GM19043 (cell line): Measurements from ENCODE around the gene STK39.

ENCODE experiments used
- ATAC-seq: cut with Tn5 transposase; IDR thresholded peaks from one replicate; pipeline ENCODE4 v1.9.1; 2021; ENCODE audit warnings: low read depth; ENCODE audit not compliant: unreplicated experiment

Gene STK39

DNA sequence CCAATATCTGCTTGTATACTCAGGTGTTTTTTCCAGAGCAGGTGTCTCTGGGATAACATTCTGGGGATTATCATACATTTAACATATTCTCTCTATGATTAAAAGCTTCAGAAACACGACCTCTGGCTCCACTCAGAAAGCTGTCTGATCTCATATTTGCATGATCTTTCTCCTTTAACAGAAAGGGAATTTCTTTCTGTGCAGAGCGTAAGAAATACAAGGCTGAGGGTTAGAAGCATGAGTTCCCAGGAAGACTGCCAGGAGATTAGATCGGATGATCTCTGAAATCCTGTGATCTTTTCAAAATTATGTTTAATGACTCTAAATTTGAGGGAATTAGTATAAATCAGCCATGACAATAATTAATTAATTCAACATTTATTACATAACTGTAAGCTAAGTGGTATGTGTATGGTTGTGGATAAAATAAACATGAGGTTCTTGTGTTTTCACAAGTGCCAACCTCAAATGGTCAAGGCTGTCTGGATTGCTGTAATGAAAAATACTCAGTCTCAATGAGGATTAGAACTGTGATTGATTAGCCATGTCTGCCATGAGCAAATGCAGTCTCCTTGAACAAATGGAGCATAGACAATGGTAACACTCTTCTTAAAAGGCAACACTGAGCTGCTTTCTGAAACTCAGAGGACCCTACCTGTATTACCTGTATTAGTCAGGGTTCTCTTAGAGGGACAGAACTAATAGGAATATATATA is 304.9 kb downstream of the STK39 start:
- no peak for ATAC-seq

DNA sequence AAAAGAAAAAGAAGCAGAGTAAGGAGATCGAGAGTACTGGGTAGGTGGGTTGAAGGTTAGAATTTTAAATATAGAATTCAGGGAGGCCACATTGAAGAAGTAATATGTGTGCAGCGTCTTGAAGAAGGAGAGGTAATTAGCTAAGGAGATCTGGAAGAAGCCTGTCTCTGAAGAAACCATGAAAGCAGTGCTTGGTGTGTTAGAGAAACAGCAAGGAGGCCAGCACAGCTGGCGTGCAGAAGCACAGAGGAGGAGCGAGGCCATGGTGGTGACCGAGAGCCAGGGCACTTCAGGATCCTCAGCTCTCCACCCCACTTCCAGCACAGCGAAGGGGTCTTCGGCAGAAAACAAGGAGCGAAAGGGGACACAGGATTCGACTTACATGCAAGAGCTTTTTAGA is 305.8 kb downstream of the STK39 start:
- ATAC-seq, result no peak

DNA sequence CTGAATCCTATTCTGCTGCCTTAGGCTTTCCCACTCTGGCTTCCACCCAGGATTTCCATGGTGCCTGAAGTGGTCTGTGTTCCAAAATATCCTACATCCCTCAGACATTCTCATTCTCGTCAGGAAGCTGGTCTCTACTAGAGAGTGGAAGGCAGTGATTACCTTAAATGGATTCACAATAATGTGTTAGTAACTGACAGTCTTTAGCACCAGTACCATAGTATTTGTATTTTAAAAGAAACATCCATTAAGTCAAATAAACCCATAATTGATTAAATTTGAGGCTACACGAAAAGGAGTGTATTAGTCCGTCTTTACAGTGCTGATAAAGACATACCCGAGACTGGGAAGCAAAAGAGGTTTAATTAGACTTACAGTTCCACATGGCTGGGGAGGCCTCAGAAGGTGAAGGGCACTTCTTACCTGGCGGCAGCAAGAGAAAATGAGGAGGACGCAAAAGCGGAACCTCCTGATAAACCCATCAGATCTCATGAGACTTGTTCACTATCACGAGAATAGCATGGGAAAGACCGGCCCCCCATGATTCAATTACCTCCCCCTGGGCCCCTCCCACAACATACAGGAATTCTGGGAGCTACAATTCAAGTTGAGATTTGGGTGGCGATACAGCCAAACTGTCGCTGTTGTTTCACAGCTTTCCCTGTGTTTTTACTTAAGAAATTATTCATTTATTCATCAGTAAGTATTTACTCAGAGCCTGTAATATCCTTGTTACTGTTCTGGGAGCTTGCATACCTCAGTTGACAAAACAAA is 306.5 kb downstream of the STK39 start:
- no peak for ATAC-seq

DNA sequence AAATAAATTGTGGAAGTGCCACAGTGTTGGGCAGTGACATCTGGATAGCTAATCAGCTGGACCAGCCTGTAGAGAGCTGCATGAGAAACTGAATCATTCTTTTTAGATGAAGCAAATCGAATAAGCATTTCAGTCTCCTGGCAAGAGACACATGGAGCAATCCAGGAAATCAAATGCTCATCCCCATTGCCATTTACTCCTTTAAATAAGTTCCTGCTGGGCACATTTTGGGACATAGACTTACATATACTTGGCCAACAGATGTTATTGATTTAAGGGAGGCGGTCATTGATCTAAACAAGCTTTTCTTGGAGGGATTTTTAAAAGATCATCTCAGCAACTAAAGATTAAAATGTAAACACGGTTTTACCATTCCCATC is 307.1 kb downstream of the STK39 start:
- ATAC-seq, result no peak

DNA sequence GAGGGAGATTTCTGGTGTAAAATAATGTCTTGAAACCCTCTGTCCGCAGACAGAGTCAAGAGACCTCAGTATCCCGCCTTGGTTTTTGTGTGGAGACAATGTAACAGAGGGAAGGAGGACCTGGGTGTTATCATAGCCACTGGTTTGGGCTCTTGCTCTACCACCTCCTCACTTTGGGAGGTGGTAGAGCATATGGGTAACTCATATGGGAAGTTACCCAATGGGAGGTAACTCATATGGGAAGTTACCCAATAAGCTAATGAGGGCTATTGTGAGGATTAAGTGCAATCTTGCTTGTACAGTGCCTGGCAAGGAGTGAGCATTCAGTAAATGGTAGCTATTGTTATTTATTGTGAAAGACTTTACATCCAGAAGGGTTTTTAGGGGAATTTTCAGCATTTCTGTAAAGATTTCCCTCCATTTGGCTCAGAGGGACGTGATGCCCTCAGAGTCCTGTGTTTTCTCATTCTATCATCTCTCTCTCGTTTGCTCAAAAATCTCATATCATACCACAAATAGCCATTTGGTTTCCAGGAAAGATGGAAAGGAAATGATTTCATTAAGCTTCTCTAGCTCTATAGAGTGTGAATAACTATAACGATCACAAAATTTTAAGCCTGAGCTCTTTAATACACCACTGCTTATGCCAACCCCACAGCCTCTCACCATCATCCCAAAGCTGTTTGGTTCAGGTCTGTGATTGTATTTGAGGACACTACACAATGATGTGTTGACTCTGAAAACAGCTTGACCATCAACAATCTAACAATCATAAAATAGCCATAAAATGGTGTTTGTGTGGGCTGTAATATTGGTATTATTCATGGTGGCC is 307.7 kb downstream of the STK39 start:
- no peak for ATAC-seq

DNA sequence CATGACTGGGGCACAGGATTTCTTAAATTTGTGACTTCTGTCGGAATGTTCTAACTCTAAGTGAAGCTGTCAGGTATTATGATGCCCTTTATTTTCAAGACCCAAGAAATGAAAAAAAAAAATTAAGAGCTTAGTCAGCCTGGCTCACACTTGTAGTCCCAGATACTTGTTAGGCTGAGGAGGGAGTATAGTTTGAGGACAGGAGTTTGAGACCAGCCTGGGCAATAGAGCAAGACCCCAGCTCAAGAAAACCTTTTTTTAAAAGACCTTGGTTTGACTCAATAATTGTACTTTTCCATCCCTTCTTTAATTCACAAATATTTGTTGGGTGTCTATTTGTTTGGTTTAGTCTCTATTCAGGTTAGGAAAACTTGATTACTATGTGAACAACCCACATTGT is 310.0 kb downstream of the STK39 start:
- no peak for ATAC-seq

DNA sequence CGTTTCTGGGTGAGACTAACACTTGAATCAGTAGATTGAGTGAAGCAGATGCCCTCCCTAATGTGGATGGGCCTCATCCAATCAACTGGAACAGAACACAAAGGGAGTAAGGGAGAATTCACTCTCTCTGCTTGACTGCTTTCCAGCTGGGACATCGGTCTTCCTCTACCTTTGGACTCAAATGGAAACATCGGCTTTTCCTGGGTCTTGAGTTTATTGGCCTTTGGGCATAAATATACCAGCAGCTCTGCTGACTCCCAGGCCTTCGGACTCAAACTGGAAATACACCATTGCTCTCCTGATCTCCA is 311.6 kb downstream of the STK39 start:
- no peak for ATAC-seq

DNA sequence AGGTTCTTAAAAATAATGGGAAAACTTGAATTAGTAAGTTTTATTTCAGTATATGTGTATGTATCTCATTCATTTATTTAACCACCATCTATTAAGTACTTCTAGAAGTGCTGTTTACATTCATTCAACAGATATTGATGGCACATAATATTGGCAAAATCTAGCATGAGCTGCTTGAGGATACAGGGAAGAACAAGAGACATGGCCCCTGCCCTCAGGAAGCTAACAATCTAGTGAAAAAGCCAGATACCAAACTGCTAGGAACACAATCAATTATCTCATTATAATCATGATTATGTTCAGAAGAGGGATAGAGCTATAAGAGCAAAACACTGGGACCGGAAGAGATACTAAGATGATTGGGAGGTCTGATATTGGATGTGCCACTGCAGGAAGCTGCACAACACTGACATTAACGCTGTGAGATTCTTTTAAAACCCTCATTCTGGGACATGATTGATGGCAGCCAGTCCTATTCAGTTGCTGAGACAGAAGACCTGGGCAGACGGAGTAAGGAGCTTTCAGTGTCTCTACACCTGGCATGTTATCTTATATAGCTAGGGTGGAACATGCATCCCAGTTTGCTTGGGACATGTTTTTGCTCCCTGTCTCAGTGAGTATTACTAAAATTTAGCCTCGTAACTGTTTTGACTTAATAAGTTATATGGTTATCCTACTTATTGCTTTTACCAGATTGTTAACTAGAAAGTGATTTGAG is 314.1 kb downstream of the STK39 start:
- no peak for ATAC-seq

DNA sequence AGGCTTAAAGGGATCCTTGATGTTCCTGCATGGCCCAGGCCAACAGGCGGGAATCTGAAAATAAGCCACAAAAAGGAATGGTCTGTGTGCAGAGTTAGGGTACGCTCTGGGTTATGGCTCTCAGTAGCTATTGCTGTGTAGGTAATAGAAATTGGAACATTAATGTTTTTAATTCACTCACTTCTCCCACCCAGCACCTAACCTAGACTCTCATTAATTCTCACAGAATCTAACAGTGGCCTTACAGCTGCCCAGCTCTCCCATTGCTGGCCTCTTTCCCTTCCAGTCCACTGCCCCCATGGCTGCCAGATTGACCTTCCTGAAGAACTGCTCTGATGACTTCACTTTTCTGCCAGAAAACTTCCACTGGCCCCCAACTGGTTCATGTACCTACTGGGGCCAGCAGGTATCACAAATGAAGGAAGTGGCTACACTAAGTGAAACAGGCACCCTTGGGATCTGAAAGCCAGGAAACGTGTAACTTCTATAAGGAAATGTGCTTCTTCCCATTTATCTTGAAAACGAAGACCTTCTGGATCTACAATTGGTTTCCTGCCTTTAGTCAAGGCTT is 315.2 kb downstream of the STK39 start:
- ATAC-seq, result no peak

DNA sequence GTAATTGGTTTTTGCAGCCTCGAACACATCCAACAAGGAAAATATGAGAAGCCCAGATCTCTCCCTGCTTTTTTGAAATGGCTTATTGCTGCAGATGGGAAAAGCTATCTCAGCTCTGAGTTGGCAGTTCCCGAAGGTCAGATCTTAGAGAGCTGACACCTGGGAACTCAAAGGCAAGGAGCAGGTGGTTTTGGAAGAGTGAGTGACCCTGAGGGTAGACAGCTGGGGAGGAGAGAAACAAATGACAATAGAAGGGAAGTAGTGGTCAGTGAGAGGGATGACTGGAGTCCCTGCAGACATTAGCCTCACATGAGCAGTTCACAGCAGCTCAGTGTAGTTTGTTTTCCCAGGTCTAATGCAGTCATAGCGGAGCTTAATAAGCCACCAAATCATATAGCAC is 317.9 kb downstream of the STK39 start:
- no peak for ATAC-seq

DNA sequence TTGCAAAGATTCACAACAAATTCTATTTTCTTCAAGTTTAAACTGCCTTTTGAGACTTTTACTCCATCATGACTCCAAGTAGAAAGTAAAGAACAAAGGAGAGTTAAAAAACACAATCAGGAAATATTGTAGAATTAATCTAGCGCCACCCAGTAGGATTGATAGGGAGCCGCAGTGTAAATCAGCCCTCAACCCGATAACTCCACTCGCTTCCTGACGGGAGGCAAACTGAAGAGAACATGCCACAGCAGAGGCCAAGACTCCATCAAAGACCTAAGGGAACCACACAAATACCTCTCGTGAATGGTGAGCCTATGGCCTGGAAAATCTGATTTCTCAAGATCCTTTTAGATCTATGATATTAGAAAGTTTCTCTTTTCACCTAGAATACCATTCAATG is 319.0 kb downstream of the STK39 start:
- no peak for ATAC-seq

DNA sequence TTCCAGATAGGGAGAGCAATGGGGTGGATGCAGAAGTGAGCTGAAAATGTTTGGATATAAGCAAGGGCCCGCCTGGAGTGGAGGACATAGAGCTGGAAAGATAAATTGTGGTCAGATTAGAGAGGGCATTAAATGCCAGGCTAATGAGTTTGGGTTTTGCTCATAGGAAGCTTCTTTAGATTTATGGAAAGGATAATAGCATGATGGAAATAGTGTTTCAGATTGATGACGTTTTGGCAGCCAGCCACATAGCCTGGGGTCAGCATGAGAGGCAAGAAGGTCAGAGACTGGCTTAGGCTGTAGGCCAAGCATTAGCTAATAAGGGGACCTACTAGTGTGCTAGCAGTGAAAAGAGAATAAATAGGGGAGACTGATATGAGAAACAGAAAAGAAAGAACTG is 321.6 kb downstream of the STK39 start:
- ATAC-seq, result no peak

DNA sequence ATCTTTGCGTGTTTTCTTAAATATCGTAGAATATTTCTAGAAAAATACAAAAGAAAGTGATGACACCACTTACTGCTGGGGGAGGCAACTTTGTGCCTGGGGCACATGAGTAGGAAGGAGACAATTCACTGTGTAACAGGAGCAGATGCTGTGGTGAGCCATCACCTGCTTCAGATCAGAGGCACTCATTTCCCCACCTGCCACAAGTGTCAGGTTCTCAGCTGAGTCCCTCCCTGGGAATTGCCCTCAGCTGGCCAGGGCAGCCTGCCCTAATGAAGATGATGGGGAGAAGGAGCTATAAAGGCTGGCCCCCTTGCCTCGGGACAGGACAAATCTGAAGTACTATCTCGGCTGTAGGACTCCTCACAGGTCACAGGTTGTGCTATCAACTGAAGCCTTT is 322.8 kb downstream of the STK39 start:
- no peak for ATAC-seq

DNA sequence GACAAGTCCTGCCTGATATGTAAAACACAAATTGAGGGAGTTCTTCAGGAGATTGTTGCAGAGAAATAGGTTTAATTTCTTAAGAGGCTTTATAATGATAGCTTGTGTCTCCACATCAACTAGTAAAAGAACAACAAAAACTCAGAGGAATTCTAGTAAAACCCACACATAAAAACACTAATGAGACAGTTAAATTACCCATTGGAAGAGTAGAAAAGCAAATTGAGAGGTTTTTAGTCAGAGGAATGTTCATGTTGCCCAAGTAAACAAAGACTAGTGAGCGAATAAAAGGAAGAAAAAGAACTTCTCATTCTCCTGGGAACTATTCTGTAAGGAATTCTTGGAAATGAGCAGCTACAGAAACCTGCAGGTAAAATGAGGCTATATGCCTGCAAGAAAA is 330.6 kb downstream of the STK39 start:
- ATAC-seq, result no peak

DNA sequence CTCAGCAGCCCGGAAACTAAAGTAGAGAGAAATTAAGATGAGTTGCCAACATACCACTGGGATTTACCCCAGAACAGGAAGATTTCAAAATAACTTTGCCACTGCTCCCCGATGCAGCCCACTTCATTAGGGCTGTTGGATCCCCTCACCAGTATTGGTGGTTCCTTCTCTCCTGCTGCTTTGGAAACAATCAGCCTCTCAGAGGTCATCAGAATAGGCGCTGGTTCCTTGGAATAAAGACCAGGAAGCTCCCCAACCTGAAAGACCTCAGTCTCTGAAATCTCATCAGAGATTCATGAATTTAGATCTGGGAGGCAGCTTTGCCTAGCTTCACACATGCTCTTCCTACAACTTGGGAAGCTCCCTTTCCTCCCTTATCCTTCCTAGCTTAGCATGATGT is 332.4 kb downstream of the STK39 start:
- ATAC-seq, result no peak

DNA sequence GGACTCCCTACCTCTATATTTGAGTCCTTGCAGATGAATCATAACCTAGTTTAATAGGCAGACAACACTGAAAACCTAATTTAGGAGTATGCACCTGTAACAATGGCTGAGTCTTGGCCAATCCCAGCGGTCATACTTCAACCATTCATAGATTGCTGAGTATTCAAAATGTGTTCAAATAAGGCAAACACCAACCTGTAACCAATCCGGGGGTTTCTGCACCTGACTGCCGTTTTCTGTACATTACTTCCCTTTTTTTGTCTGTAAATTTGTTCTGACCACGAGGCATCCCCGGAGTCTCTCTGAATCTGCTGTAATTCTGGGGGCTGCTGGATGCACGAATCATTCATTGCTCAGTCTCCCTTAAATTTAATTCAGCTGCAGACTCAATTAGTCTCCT is 338.6 kb downstream of the STK39 start:
- ATAC-seq, result no peak

DNA sequence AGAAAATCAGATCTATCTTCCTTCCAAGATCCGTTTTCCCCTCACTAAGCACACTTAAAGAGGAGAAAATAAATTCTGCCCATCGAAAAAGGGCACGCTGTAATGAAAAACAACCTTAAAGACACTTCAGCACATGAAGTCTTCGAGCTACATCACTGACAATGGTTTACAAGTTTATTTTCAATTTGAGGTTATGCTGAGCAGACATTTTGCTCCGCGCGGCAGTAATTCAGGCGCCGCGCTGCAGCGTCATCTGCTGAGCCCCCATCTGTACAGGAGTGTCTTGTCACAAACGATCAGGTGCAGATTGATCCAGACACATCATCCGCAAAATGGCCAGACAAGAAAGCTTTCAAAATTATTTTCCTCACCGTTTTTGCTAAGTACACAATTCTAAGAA is 341.7 kb downstream of the STK39 start:
- ATAC-seq, result no peak
